GM19240 (cell line): Measurements from ENCODE around the gene NIPAL4.

ENCODE experiments used
- DNase-seq: peaks from one replicate; pipeline ENCODE4 v3.0.0; 2011; ENCODE audit warnings: low spot score; ENCODE audit not compliant: insufficient read length

Gene NIPAL4

DNA sequence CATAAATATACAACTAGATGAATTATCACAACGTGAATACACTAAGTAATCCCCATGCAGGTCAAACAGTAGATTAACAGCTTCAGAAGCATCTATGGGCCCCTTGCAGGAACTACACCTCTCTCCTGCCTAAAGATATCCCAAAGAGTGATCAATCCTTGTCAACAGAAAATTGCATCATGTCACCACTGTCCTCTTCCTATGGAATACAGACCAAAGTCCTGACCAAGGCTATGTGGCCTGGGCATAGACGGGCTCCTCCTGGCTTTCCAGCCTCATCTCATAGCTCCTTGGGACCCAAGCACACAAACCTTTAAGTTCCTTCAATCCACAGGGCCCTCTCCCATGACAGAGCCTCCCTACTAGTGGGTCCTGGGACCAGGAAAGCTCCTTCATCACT, 25.3 kb downstream of the NIPAL4 start:
- DNase-seq, result no peak

DNA sequence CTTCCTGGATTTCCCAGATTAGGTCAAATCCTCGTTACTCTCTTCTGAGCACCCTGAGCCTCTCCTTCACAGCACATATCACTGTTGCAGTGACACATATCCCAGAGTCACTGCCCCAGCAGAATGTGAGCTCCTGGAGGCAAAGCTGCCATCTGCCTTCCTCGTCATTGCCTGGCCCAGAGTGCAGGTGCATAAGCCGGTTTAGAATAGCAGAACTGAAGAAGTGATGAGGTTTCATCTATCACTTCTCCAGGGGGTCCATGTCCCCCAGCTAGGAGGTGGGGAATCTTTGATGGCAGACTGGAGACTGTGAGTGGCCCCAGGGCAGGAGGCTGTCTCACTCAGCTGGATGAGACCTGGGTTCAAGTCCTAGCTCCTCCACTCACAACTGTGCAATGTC, 25.8 kb downstream of the NIPAL4 start:
- DNase-seq, result no peak

DNA sequence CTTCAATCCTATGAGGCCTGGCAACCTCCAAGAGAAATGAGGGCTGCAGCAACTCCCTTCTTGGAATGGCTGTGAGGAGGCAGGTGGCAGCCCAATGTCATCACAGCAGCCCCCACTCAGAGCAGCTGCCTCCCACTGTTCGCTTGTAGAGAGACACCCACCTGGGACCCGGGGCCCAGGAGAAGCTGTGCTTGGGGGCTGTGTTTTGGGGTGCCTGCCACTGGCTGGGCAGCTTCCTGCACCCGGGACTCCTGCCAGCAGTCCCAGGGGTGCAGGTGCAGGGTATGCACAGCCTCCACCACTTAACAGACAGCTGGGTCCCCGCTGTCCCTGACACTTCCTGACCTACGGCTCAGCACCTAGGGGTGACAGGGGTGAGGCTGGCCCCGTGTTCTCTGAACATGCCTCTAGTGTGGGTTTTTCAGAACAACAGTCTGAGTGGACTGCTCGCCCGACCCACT, 26.2 kb downstream of the NIPAL4 start:
- no peak for DNase-seq

GRCh38 chr5:157486861-157487260, 26.8 kb downstream of the NIPAL4 start:
- no peak for DNase-seq

DNA sequence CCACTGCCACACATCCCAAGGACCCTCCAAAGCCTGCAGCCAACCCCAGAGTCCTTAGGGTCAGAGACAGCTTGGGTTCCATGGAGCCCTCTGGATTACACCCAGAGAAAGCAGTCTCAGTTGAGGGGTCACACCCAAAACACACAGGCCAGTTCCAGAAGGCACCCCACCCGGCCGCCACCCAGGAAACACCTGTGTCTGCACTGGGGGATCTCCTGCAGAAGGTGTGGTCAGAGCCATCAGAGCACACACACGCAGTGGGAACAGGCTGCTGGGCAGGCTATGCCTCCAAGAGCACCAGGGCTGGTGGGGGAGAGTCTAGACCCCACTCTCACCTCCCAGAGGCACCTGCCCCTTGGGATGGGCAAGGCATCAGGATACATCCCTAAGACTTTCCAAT, 27.3 kb downstream of the NIPAL4 start:
- no peak for DNase-seq

DNA sequence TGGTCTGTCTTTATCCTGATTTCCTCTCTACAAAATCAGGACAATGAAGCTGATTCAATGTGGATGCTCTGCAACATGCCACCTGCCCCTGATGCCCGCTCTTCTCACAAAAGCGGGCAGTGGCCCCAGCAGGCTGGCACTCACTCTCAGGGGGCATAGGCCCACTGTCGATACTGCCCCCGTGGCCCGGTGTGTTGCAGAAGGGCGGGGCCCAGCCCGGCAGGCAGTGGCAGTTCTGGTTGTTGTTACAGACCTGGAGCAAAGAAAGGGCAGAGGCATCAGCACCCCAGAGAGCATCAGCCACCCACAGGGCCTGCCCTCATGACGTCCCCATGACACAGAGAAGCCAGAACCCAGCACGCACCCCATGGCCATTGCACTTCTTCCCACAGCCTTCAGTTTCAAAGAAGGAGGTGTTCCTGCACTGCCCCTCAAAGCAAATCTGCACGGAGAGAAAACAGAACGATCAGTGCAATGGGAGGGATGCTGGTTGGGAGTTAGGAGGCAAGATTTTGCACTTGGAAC, 31.5 kb downstream of the NIPAL4 start:
- no peak for DNase-seq

DNA sequence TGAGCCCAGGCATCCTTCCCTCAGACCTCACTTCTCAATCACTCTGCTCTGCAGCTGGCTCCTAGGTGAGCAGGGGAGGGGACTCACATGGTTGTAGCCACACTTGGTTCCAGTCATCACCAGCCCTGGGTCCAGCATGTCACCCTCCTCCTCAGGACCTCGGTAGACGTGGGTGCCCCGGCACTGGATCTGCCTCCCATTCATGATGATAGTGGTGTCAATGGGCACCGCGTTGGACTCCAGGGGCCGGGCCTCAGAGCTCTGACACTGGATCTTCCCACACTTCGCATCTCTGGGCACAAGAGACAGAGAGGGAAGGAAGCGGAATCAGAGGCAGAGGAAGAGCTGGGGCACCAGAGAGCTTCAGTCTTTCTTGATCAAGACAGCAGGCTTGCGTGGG, 32.9 kb downstream of the NIPAL4 start:
- DNase-seq, result no peak

DNA sequence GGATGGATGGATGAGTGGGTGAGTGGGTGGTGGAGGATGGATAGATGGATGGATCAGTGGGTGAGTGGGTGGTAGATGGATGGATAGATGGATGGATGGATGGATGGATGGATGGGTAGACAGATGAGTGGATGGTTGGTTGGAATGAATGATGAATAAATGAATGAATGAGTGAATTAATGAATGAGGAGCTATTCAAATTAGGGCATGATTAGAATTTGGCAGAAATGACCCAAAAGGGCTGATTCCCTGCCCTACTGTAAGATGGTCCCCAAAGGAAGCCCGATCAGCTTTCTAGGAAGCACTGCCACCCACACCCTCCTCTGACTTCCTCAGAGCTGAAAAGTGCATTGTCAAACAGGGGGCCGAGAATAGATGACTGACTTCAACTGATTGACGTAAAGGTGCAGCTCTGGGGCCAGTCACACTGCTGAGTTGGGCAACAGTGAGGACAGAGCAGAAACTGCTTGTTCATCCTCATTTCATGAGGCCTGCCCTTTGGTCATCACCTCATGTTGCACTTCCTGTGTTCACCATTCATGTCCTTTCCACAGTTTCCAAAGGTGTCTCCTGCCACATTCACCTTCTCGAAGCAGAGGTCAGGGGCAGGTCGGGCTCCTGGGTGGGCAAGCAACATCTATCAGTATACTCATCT, 34.3 kb downstream of the NIPAL4 start:
- no peak for DNase-seq

GRCh38 chr5:157496864-157497263, 36.9 kb downstream of the NIPAL4 start:
- no peak for DNase-seq

DNA sequence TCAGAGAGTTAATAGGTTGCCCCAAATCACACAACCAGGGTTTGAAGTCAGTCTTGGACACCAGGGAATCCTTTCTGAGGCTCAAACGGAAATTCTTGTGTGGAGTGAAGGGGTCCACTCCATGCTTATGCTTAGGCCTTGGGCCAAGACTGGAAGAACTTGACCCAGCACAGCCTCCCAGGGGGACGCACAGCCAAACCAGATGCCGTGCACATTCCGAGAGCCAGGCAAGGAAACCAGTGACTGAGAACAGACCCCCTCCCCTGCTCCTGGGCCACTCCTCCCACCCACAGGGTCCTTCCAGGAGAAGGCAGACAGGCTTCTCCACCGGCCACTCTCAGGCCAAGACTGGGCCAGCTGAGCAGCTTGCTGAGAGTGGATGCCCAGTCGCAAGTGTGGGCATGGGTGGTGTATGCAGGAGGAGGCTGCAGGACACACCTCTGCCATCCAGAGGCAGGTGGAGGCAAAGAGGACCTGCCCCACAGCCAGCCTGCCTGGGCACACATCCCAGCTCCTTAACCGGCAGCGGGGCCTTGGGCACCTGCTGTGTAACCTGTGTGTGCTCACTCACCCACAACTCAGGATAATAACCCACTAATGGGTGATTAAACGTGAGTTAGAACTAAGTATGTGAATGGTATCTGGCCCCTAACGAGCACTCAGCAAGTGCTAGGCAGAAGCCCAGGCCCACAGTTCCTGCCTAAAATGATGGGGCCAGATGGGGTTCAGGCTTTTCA, 38.0 kb downstream of the NIPAL4 start:
- DNase-seq, result no peak

DNA sequence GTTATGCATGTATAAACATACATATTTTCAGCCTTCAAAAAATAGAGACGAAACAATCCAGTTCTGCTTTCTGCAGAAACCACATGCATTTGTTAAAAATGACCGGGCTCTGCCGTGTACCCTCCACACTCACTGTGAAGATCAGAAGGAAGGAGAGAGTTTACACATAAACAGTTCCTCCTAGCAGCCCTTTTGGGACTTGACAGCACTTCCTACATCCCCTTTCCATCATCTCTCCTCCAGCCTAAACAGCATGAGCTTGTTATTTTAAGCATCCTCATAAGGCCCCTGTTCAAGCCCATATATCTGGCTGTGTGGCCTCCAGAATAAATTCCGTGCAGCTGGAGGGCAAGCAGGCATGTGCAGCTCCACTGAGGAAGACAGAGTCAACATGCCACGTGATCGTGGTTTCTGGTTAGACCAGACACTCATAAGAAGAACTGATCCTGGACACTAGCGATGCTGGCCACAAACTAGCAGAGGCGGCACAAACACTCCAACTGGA, 42.2 kb downstream of the NIPAL4 start:
- DNase-seq, result peak; percentile 55

- no peak for DNase-seq
Observed at GRCh38 chr5:157504053-157504452, 44.0 kb downstream of the NIPAL4 start.

DNA sequence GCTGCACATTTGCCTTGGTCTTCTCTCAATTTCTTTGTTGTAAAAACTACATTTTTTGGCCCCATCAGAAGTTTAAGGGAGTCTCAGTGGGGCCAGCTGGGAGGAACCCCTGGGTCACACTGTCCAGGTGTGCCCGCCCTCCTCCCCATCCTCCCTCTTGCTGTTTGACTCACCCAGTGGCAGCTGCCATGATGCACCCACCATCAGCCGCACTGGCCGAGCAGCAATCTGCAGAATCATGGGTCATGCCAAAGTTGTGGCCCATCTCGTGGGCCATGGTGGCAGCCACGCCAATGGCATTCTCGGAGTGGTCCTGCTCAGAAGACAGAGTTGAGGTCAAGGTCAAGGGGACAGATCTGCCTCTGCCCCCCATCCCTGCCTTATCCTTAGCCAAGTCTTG, 45.5 kb downstream of the NIPAL4 start:
- no peak for DNase-seq

DNA sequence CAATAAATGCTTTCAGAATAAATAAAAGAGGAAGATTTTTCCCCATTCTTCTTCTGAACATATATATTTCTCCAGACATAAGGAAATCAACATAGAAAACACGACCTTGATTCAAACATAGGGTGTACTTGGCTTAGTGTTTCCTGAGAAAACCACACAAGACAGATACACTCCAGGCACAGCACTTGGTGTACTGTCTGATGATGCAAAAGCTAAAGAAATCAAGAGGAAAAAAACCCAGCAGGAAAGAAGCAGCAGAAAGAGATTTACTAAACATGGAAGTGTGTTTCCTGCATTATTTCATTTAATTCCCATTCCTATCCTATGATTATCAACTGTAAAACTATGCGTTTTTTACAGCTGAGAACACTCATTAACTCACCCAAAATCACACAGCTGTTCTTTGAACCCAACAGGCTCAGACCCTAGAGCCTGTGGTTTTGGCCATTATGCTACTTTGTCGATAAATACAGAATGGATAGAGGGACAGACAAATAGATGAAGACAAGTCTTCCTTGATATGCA, 46.1 kb downstream of the NIPAL4 start:
- DNase-seq, result no peak

DNA sequence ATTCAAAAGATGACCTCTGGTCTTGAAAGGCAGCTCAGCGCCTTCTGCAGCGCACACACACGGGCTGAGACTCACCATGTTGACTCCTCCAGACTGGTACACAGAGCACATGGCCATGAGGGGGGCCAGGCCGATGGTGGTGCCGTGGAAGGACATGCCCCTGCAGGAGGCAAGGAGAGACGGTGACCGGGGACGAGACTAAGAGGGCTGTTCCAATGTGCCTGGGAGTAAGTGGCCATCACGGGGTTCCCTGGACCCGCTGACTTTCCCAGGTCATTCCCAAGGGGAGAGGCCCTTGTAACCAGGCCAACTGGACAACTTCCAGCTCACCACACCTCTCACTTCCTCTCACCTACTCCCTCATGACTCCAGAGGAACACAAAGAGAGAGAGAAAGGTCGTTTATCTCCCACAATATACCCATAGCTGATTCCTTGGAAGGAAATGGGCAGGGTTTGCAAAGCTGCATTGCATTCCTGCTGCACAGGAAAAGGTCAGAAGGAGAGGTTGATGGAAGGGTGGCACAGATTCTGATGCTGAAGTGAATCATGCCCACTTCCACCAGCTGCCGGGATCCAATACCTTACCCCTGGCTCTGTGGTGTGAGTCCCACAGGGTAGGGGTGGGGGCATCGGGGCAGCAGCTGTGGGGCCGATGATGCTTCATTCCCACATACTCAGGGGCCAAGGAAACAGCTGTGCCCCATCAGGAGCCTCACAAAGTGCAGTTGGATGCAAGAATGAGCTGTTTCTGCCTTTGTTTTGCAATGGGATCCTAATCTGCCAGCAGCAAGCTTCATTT, 47.2 kb downstream of the NIPAL4 start:
- no peak for DNase-seq

DNA sequence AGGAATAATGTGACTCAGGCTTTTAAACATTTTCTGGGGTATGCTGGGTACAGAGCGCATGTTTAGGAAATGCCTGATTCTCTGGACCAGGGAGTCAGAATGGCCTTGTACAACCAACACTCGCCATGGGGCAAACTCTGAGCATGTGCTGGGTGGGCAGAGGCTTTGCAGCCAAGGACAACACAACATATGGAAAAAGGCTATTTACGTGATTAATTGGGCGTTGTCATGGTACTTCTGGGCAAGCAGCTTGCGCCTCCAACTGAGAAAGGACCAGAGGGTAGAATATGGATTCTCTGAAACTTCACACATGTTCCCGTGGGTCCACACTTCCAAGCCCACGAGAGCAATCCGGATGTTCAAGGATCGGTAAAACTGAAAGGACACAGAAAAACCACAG, 49.1 kb downstream of the NIPAL4 start:
- no peak for DNase-seq

DNA sequence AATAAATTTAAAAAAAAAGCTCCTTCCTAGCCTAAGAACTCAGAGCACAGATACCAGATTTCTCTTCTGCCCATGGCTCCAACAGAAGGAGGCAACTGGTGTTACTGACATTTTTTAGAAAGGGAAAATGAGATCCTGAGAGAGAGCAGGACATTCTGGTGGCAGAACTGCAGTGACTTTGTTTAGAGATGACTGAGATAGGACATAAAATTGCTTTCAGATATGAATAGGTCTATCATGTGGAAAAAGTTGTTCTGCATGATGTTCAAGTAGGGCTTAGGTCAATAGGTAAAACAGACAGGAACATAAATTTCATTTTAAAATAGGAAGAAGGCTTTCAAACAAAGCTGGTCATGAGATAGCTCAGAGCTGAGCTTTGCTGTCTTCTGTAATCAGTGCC, 49.6 kb downstream of the NIPAL4 start:
- DNase-seq, result no peak

GRCh38 chr5:157510682-157511081, 50.7 kb downstream of the NIPAL4 start:
- DNase-seq, result no peak

GRCh38 chr5:157511651-157512644, 51.9 kb downstream of the NIPAL4 start:
- no peak for DNase-seq

DNA sequence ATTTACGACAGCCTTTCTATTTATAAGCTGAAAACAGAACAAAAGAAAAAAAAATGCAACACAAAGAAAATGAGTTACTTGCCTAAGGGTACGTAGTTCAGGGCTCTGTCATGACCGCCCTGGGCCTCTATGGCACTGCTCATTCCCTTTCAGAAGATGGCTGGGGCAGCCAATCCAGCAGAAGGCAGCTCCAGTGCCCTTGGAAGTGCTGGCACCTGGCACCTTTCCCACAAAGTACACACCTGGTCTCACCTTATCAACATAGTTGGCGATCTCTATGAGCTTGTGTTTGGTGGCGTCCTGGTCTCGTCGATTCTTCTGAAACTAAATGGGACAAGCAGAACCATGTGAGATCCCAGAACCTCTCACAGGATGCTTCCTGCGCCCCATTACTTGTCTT, 53.2 kb downstream of the NIPAL4 start:
- DNase-seq, result no peak
